Activated CD4-positive, alpha-beta T cell treated with anti-CD3 and anti-CD28 coated beads for 1 hour (primary cell): Measurements from ENCODE around the gene LIN52.

Experiments used
- DNase-seq: peaks from one replicate; pipeline ENCODE4 v3.0.0-alpha.2; 2020

LIN52 gene

DNA sequence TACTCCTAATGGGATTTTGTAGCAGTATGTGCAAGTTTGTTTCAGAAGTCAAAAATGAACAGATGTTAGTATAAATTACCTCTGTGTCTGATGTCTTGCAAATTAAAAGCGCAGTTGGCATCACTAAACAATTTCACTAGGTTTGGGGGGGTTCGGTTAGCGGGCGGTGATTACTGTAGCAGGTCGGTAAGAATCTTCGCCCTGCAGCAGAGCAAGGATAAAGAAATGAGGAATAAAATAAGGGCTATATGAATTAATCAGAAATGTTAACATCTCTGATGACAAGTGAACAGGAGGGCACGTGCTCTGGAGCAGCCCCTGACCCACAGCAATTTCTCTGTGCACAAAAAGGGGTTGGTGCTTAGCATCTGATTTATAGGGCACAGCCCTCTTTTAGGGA, 110.9 kb downstream of the LIN52 start:
- no peak for DNase-seq

DNA sequence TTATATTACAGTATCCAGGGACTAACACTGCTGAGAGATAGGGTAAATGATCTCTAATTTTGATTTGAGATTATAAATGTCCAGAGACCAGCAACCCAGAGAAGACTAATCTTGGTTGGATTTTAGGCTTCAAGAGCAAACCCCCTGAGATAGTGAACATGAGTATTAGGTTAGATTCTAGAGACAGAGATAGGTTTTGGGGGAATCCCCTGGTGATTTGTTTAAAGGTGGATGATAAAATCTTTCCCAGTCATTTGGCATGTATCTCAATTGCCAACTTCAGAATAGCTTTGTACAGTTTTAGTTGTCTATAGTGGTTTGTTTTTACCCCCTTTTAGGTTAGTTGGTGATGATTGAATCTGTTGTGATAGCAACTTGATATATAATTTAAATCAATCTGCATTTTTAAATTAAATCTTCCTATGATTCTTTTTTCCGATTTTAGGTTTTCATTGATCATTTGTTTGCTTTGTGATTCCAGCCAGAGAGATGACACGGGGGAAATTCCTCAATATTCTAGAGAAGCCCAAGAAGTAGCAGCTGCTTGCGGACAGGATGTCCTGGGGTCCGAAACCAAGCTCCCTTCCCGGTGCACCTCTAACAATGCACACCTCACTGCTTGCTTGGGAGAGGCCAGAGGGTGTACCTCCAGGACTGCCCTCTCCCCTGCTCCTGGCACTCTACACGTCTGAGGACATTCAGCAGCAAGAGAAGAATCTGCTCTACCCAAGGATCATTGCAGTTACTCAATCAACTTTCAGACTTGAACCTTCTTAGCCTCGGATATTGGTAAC, 113.9 kb downstream of the LIN52 start:
- no peak for DNase-seq

DNA sequence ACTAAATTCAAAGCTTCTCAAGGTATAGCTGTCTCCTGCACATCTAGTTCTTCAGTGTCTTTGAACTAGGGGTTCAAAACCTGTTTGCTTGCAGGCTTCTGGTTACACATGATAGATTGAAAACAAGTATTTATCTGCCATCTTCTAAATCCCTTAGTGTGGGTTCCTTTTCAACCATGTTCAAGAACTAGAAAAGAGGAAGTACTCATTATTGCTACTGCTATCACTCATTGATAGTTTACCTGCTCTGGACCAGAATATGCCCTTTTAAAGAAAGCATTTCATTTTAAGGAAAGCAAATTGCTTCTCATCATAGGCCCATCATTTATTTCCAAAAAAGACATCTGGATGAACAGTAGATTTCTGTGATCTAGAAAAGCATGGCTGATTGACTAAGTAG, 117.4 kb downstream of the LIN52 start:
- DNase-seq = no peak

DNA sequence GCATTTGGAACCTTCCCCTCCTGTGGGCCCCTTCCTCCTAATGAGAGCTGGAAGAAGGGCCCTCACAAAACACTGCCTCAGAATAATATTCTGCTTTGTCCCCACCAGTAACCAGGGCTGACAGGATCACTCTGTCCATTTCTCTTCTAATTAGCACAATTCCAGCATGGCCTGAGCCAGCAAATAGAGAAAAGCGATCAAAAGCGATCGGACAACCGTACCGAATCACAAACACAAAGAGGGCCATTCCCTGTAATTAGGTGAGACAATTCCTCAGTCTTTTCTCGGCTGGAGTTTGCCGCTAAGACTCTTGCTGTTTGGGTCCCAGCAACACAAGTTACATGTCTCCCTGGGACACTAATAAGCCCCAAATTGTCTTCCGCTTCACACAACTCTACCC, 118.9 kb downstream of the LIN52 start:
- no peak for DNase-seq

DNA sequence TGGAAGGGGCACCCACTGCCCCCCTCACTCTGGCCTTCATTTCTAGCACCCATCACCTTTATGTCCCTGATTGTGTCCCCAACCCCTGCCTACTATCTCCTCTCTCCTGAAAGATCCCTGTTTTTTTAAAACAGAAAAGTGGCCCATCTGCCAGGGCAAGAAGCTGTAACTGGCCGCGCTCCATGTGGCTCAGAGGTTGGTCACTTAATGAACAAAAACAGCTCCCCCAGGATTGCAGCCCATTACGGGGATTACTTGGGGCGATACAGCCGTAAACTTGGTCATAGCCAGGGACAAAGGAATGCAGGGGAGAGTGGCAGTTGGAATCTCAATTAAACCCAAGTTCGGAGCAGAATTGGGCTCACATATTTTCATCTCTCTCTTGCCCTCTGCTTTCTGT, 119.7 kb downstream of the LIN52 start:
- DNase-seq = no peak

DNA sequence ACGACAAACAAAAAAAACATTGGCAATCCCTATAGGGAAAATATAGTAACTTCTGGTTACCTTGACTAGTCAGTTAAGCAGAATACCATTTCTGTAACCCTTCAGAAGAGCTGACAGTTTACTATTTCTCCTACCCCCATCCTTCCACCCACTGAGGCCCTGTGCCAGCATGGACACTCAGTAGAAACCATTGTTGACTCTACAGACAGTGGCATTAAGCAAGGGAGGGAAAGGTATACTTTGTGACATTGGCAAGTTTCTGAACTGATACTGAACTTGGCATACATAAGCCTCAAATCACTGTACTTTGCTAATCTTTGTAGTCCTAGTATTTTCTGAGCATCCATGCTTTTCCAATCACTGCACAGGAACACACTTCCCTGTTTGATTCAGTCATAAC, 121.1 kb downstream of the LIN52 start:
- DNase-seq = no peak

DNA sequence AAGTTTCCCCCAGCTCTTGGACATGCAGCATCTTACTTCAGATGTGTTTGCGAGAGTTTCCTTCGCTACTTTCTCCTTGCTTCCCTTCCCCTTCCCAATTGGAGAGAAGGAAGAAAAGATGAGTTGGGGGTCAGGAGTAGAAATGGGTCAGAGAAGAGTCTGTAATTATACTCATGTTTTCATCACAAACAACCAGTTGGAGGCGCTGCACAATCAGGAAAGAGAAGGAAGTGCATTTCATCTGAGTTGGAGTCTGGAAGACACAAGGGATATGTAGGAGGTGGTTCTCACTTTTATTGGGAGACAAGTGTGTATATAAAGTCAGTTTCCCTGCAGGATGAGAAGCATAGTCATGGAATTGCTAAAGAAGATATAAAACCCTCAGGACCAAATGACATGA, 123.2 kb downstream of the LIN52 start:
- no peak for DNase-seq

DNA sequence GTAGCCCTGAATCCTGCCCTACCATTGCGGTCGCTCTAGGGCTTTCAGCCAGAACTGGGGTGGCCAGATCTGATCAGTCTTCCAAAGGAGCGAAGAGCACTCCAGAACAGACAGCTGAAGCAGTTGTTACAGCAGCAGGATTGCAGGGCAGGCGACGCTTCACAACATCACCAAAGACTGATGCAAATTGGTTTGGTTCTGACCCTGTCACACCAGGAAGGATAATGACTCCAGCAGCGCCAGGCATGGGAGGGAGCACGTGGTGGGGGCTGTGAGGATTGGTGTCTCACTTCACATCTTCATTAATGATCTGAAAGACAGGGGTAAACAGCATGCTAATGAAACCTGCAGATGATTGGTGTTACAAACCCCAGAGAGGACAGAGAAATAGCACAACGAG, 123.9 kb downstream of the LIN52 start:
- no peak for DNase-seq

DNA sequence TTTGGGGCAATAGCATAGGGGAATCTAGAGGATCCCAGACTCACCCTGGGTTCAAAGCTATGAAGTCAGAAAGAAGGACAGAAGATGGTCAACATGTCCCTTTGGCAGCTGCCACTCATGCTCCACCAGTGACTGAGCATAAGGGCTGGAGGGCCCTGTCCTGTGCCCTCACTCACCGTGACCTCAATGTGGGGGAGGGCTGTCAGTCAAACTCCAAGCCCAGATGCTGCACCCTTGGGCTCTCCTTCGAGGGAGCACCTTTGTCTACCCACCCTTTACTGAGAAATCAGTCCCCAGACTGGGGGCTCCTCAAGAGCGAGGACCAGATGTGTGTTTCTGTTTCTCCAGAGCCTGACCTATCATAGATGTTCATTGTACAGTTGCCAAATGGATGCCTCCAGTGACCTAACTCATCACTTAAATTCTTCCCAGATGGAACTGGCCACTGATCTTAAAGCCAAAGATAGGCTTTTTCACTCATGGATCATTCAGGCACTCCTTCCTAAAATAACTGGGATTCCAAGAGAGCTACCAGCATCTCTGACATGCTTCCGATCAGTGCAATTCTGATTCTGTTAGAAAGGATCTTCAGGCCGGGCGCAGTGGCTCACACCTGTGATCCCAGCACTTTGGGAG, 127.3 kb downstream of the LIN52 start:
- DNase-seq = no peak

DNA sequence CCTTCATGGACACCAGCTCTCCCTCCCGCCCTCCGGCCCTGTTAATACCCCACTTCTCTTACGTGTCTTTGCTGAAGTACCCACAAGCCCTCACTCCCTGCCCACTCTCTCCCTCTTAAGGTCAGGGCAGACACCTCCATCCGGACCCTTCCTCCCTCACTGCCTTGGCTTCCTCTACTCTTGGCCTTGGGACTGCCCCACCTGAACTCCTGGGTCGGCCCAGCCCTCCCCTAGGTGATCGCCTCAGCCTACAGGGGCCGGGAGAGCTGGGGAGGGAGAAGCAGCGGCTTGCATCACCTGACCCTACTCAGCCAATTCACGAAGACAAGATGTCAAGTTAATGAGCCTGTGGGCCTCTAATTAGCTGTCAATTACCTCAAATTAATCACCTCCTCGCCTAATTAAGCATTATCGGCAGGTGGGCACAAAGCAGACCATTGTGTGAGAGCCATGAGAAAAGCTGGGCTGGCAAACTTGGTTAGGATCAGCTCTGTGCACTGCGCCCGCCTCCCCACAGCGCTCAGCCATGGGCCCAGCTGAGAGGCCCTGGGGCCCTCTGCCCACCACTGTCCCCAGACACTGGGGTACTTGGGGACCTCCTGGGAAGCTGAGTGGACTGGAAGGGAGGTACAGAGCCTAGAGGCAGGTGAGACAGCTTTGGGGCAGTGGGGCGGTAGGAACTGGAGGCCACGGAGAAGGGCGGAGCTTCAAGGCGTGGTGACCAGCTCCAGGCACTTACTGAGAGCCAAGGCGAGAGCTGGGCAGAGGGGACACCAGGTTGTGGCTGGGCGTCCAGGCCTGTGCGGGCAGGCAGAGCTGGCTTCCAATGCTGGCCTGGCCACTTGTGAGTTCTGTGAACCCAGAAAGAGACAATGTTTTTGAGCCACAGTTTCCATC, 129.4 kb downstream of the LIN52 start:
- no peak for DNase-seq

DNA sequence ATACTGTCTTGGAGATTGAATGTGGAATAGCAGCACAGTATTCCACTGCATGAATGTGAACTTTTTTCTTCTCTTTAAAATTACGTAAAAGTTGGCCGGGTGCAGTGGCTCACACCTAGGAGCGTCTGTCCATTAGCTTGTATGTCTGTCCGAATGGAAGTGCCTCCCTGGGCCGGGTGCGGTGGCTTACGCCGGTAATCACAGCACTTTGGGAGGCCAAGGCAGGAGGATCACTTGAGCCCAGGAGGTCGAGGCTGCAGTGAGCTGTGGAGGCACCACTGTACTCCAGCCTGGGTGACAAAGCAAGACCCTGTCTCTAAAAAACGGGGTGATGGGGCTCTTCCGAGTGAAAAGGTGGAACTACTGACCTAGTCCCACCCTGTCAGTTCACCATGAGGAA, 131.9 kb downstream of the LIN52 start:
- DNase-seq = no peak

DNA sequence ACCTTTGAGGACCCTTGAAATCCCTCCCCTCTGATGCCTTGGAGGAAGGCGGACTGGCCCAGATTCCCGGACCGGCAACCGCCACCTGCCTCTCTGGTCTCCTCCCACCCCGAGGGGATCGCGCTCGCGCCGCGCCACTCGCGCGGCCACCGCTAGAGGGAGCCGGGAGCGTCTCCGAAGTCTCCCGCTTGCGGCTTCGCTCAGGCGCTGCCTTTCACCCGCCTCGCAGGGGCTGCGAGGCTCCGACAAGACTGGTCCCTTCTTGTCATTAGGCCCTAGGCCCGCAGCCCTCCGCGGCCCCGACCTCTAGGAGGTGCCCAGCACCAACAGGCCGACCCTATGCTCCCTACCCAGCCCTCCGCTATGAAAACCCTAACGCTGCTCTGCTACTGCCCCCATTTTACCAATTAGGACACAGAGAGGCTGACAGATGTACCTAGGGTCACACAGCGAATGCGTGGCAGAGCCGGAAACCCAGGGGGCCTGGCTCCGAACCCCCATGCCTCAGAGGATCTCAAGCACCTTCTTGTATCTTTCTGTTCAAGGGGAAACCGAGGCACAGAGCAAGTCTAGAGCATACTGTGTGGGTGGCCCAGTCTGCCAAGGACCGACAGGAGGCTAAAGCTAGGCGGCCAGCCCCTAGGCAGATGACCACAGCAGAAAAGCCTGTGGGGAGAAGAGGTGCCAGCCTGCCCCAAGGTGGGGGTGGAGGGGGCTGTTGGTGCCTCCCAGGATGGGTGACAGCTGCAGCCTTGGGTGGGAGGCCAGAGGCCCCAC, 133.1 kb downstream of the LIN52 start:
- DNase-seq = peak; percentile 64

DNA sequence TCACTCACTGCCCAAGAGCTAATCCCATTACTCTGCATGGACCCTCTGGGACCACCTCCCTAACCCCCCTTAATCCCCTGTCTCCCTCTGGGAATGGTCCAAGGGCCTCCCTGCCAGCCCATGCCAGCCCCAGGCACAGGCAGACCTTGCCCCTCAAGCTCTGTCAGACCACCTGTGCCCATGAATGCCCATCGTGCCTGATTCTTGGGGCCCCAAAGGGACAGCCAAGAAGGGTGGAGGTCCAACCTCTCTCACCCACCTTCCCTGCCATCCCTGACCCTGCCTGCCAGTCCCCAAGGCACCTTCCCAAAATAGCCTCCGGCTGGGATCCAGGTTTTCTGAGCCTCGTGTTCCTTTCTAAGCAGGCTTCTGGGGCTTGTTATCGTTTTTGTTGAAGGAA, 133.7 kb downstream of the LIN52 start:
- no peak for DNase-seq

DNA sequence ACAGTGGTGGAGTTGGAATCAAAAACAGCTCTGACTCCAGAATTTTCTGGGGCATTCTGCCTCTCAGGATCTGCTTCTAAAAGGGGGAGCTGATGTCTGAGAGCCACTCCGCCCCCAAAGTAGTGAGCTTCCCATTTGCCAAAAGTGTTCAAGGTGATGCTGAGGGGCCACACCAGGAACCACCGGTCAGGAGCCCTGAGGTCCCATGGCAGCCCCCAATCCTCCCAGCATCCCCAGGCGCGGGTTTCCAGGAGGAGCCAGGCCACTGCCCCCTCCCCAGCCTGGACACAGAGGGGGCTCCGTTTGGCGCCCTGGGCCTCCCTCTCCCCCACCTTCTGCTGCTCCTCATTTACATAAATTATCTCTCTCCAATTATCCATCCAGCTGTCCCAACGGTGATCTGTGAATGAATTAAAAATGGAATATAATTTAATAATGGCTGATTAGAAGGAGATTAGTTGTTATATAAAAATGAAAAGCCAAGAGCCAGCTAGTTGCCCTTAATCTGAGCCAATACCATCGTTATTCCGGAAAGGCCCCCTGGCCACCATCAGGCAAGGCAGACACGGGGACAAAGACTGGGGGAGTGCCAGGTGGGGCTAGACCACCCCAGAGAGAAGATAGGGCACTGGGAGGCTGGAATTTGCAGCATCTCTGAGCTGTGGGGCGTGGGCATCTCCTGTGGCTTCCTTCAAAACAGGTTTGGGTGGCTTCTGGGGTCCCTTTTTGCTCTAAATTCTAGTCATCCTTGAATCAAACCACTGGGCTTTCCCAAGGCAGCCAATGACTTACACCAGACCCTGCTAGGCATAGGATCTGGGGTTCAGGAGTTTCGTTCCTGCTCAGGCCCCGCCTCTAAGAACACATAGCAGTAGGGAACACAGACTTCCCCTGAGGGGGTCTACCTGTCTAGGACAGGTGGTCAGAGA, 134.8 kb downstream of the LIN52 start:
- DNase-seq = no peak

DNA sequence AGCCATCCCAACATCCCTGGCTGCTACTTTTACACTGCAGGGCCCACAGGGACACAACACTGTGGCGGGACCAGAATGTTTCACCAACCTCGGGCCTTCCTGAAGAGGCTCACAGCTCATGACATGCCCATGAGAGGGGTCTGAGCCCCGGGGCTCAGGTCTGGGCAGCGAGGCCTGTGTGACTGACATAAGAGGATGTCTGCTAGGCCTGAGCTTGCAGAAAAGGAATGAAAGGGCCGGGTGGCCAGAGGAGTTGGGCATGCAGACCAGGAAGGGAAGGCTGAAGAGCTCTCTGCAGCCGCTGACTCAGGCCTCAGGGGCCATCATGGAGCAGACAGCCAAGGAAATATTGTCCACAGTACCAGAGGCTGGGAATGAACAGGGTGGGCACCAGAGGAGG, 136.2 kb downstream of the LIN52 start:
- DNase-seq = no peak

DNA sequence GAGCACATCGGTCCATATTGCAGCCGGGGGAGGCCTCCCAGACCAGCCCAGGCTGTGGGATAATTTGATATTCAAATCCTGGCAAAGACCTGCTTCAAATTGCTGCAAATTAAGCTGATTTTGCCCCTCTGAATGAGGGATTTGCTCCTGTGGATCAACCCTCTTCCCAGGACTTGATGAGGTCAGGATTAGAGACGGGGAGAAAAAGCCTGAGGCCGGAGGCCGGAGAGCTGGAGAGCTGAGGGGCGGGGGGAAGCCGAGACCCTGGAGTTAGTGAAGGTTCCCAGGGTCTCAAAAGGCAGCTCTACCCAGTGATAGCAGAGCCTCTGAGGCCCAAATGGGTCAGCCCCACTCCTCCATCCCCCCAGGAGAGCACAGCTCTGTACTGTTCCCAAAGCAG, 137.0 kb downstream of the LIN52 start:
- DNase-seq = no peak

DNA sequence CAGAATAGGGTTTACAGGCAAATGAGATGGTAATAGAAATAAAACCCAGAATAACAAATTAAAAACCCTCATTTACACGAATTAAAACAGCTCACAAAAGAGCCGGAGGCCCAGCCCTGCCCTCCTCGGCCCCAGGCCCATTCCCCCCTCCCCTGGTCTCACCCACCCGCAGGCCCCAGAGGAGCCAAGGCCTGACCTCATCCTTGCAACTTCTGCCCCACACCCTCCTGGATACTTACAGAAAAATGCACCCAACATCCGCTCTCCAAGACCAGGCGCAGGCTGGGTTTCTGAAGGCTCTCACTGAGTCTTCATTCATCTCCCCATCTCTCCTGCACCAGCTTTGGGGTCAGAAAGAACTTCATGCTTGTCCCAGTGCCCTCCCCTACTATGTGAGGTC, 138.3 kb downstream of the LIN52 start:
- no peak for DNase-seq

DNA sequence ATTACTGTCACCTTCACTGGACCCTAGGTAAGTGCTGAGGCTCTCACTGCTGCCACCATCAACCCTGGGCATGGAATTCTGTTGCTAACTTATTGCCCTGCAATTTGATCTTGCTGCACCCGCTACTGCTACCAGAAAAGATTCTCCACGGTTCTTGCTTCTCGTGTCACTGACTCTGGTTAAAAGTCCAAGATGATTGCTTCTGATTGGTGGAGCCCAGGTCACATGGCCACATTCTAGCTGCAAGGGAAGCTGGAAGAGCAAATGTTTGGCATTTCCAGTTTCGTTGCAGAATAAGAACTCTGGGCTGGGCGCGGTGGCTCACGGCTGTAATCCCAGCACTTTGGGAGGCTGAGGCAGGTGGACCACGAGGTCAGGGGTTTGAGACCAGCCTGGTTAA, 147.0 kb downstream of the LIN52 start:
- DNase-seq = no peak

DNA sequence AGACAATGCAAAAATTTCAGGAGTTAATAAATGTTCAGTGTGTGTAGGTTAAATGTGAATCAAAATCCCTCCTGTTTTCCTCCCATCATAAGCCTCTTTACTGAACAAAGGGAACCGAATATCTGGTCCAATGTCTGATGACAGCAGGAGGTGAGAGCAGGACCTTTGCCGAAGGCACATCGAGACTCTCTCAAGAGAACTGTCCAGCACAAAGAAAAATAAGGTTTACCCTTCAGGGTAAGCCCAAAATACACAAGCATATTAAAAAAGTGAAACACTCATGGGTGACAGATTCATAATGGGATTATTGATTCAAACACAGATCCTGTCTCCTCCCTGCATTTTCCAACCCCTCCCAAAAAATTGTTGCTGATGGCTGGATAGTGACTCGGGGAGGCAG, 150.3 kb downstream of the LIN52 start:
- DNase-seq = no peak

DNA sequence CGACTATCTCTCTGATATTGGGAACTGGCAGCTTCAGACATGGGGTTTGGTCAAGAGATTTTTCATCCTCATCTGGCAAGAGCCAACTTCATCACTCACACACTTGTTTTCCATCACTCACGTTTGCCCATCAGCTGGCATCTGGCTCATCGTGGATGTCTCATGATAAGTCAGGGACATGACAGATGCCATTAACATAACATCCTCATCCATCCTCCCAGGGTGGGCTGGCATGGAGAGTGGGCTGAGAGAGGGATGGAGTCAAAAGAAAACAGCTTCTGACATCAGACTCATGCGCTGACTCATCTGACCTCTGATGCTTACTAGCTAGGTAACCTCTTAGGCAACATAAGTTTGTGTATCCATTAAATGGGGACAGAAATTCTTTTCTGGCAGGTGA, 152.7 kb downstream of the LIN52 start:
- no peak for DNase-seq

DNA sequence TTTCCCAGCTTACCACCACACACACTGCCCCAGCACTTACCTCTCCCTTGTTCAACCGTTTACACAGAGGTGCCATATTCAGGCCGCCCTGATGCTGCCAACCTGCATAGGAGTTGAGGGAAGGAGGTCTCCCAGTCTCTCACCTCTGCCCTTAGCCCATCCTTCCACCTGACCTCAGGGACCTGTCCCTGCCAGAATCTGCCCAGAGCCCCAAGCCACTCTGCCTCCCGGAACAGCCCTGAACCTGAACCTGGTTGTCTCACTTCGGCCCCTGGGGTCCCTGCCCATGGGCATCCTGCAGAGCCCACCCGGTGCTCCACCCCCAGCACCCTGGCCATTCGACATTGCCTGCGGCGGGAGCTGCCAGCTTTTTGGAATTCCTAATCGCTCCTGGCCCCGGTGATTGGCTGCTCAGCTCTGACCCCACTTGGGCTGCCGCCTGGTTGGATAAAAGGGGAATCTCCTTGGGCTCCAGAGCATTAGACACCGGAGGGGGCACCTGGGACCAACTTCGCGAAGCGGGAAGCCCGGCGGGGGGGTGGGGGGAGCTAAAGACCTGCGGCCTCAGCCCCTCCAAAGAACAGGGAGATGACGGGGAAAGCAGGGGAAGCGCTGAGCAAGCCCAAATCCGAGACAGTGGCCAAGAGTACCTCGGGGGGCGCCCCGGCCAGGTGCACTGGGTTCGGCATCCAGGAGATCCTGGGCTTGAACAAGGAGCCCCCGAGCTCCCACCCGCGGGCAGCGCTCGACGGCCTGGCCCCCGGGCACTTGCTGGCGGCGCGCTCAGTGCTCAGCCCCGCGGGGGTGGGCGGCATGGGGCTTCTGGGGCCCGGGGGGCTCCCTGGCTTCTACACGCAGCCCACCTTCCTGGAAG, 154.5 kb downstream of the LIN52 start, which contains the start of gene VSX2:
Gene VSX2, plus strand, starts transcription at position 476 of the 874 bp plus-strand sequence. Its CDS starts 113 bp downstream, at position 589.
- no peak for DNase-seq
